Measurements from ENCODE around the gene BTBD7.

DNA sequence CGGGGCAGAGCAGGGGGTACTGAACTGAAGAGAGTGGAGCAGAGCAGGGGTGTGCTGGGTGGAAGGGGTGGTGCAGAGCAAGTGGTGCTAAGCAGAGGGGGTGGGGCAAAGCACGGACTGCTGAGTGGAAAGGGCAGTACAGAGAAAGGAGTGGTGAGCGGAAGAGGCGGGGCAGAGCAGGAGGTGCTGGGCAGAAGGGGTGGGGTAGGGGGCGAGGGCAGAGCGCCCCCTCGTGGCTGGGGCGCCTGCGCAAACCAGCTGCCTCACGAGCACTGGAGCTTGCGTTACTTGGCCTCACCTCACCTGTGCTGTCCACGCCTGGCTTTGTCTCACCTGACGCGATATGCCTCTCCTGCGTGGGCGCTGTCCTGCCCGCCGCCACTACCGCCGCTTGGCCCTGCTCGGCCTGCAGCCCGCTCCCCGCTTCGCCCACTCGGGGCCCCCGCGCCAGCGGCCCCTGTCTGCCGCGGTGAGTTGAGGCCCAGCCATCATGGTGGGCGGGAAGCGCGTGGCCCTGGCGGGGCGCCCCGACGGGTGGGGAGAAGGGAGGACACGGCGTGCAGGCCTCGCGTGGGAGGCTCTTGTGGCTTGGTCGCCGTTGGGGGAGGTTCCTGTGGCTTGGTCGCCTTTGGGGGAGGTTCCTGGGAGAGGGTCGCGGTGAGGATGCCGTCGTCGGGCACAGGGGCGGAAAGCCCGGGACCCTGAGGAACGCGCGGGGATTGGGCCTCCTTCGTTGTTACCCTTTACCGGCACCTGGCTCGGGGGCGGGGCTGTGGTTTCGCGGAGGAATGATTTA, 14.3 kb upstream of the BTBD7 start, which contains the start of gene COX8C:
- no peak for TF ChIP-seq POLR2A (IDR thresholded peaks at IDR 0.05)
- TF ChIP-seq, protein P1, sequence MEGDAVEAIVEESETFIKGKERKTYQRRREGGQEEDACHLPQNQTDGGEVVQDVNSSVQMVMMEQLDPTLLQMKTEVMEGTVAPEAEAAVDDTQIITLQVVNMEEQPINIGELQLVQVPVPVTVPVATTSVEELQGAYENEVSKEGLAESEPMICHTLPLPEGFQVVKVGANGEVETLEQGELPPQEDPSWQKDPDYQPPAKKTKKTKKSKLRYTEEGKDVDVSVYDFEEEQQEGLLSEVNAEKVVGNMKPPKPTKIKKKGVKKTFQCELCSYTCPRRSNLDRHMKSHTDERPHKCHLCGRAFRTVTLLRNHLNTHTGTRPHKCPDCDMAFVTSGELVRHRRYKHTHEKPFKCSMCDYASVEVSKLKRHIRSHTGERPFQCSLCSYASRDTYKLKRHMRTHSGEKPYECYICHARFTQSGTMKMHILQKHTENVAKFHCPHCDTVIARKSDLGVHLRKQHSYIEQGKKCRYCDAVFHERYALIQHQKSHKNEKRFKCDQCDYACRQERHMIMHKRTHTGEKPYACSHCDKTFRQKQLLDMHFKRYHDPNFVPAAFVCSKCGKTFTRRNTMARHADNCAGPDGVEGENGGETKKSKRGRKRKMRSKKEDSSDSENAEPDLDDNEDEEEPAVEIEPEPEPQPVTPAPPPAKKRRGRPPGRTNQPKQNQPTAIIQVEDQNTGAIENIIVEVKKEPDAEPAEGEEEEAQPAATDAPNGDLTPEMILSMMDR (IDR thresholded peaks at IDR 0.05), result no peak

All from stomach (tissue), 4 donors.